SK-MEL-5 (cell line): ENCODE measurements around the gene OR6S1. TPM values are rescaled to one million over a fixed set of nuclear protein-coding genes. Genes with fewer than 3 reads are reported as not detected.
"Not testable (repeated sequence)": the region's sequence is repeated elsewhere in the genome, so short reads cannot be mapped to it uniquely, and the experiment has no call there.

ENCODE experiments used
- DNase-seq: peaks from one replicate; pipeline ENCODE4 v3.0.0-alpha.2; 2016; ENCODE audit warnings: low read depth, low spot score
- in situ Hi-C: cut with HindIII; loops from 2 replicates; pipeline ENCODE4 v1.10.0; 2016; ENCODE audit warnings: low sequenced_read_pairs, high pct_unique_total_duplicates, low pct_unique_long_range_greater_than_20kb
- total RNA-seq: library from RNA; depleted of rRNA; stranded (reverse); fragments of >200 nt; shearing (Covaris generic); gene quantifications from 2 replicates; pipeline ENCODE4 v1.2.3, GENCODE V29; 2014

OR6S1 gene
- total RNA-seq, 1 experiment from 2014 or later = not detected

GRCh38 chr14:20645481-20645880 is 4.0 kb upstream of the OR6S1 start:
- DNase-seq = no peak
- in situ Hi-C loops = no loop called here

DNA sequence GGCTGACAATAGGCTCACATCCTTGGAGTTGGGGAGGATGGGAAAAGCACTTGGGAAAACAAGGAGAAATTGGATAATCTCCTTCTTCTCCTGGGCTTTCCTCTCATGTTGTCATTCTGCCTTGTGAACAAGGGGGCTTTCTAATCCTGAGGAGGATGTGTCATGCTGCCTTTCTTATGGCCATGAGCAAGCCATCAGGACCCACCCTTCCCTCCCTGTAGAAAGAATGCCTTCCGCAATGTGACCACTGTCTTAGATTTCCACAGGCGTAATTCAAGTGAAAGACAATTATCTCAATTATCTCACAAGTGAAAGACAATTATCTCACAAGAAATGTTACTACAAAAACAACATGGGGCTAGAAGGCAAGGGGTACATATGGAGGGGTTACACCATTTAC is 3.0 kb upstream of the OR6S1 start:
- in situ Hi-C loops = no loop called here
- no peak for DNase-seq

DNA sequence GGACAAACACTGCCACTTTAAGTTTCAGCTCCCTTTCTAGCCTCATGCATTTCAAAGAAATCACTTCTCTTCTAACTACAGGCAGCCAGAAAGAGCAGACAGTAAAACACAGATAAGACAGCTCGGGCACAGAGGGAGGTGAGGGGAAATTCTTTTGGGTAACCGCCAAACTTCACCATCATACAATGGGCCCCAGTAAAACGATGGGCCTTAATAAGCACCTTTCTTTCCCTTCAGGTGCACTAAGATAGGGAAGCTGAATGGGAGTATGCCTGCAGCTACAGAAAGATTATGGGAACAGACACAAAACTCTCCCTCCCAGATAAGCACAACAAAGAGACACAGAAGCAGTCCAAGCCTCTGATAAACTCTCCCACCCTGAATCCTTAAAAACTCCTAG is 1.3 kb upstream of the OR6S1 start:
- in situ Hi-C loops, DNase-seq: not testable (repeated sequence)

- in situ Hi-C loops = no loop called here
- DNase-seq = no peak
These were observed 691 bp upstream of the OR6S1 start for GRCh38 chr14:20642182-20642581.

- peak; percentile 95 for DNase-seq
- in situ Hi-C loops = no loop called here
These were observed 8.4 kb downstream of the OR6S1 start for GRCh38 chr14:20632831-20633691.

DNA sequence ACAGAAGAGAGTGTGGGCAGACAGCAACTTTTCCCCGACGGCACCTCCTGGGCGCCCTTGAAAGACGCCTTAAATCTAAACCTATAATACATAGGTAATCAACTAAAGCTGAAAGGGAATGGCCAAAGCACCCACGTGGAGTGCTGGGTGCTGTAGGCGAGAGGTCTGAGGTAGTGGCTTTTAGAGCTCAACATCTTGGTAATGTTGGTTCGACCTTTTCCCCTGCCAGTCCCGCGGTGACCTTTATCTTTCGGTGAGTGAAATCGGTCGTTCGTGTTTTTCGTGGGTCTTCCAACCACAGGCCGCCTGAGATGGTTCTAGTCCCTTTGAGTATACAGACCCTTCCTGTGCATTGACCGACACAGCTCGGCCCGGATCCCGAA is 9.1 kb downstream of the OR6S1 start:
- no peak for DNase-seq
- in situ Hi-C loops = no loop called here

DNA sequence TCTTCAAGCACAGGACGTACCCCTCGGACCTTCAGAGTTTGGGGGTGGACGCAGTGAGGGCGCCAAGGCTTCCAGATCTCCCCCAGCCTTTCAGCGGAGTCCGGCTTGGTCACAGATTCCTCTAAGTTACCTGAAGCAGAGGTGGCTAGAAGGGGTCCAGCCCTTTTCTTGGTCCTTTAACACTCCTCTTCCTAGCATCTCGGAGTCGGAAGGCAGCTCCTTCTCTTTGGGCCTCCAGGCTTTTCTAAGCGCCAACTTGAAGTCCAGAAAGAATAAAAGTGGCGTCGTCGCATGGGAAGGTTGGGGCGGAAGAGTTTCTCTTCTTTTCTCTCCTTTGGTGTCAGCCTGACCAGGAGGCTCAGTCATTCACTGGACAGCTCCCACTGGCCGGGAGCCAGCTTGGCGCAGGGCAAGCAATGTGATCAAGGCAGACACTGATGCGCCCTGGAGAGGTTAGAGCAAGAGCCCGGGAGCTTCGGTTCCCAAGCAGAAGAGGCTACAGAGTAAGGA is 9.6 kb downstream of the OR6S1 start:
- in situ Hi-C loops = no loop called here
- DNase-seq = peak; percentile 76

DNA sequence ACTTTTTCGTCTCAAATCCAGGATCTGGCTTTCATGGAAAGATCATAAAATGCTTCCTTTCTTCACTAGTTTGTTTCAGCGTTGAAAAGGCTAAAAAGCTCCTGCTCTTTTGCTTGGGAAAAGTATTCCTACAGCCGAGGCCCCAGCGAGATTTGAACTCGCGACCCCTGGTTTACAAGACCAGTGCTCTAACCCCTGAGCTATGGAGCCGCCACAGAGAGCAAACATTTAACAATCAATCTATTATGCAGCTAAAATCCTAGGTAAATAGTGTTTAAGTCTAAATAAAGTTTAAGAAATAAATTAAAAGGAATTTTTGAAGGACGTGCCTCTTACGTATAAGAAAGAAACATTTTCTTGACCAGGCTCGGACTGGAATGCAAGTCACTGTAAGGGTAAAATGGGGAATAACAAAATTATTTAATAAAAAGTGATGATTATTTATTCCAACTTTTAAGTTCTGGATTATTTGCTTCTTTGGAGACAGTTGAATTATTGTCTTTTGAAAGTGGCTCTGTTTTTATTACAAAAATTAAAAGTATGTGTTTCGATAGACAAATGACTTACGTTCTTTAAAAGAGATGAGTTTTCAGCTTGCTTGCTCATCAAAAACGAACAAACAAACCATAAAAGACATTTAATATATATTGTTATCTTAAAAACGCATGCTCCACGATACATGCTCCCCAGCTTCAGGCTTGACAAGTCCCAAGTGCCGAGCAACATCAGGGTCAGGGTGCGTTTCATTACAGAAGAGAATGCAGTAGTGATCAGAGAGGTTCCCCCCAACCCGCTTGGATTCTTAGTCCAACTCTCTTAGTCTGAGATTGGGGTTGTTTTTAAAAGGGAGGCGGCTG is 10.2 kb downstream of the OR6S1 start:
- in situ Hi-C loops = no loop called here
- peak; percentile 74 for DNase-seq

GRCh38 chr14:20630340-20631022 is 11.0 kb downstream of the OR6S1 start:
- in situ Hi-C loops = no loop called here
- peak; percentile 80 for DNase-seq

- in situ Hi-C loops = no loop called here
- DNase-seq = no peak
These were observed 13.2 kb downstream of the OR6S1 start for GRCh38 chr14:20628063-20628854.

GRCh38 chr14:20627346-20628027 is 14.0 kb downstream of the OR6S1 start:
- no peak for DNase-seq
- in situ Hi-C loops = no loop called here

GRCh38 chr14:20626274-20626673 is 15.2 kb downstream of the OR6S1 start:
- DNase-seq = no peak
- in situ Hi-C loops = no loop called here

- peak; percentile 47 for DNase-seq
- in situ Hi-C loops = no loop called here
These were observed 16.9 kb downstream of the OR6S1 start for GRCh38 chr14:20624495-20625070.

DNA sequence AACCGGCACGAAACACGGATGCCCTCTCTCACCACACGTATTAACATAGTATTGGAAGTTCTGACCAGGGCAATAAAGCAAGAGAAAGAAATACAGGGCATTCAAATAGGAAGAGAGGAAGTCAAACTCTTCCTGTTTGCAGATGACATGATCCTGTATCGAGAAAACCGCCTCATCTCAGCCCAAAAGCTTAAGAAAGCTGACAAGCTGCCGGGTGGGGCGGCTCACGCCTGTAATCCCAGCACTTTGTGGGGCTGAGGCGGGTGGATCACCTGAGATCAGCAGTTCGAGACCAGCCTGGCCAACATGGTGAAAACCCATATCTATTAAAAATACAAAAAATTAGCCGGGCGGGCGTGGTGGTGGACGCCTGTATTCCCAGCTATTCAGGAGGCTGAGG is 17.7 kb downstream of the OR6S1 start:
- in situ Hi-C loops = no loop called here
- no peak for DNase-seq

GRCh38 chr14:20622816-20623291 is 18.6 kb downstream of the OR6S1 start:
- no peak for DNase-seq
- in situ Hi-C loops = no loop called here

DNA sequence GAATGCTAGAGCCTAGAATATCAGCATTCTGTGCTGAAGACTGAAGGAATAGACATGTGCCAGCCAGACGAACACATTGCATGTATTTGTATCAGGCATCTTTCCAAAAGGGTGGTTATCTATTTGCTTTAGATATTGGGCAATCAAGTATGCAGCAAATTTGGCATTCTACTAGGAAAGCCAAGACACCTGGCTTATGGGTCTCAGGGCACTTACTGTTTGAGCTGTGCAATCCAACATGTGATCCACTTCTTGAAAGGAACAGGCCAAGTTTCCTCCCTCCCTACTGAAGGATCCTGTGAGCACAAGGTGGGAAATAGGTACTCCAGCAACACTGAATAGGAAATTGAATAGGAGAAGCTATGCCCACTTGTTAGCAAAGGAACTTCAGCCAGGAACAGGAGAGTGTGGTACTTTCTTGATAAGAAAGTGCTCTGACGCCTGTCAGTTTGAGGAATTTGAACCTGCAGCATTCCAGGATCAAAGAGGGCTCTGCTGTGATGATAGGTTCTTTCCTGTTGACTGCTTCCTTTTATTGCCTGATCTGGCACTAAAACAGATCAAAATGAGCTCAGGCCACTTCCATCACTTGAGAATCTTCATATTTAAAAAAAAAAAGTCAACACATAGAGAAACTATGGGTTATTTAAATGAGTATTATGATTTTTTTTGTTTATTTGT is 20.6 kb downstream of the OR6S1 start:
- in situ Hi-C loops = no loop called here
- no peak for DNase-seq
